Stomach (tissue), 9 donors: ENCODE measurements around the gene ANKS1B. TPM values are rescaled to one million over a fixed set of nuclear protein-coding genes. Genes with fewer than 3 reads are reported as not detected.
A peak's percentile ranks its signal among the peaks of the same experiment; 100 is the strongest.

Source experiments
- DNase-seq, 2 donors: peaks; one replicate each; pipeline versions ENCODE4 v3.0.0 to v3.0.0-alpha.2; 2013 to 2019
- H3K27ac ChIP-seq, 5 donors: fragments of 200-600 bp in 4 of 5; sonication (generic) in 4 of 5; one replicate each; pipeline ENCODE4 v1.5.1; 2013 to 2019; ENCODE audit warnings: mild to moderate bottlenecking in 1 of 5, moderate library complexity in 1 of 5
- H3K27me3 ChIP-seq, 3 donors: fragments of 200-600 bp; sonication (generic); one replicate each; pipeline ENCODE4 v1.5.1; 2017 to 2019; ENCODE audit warnings: mixed run types in 1 of 3
- H3K36me3 ChIP-seq, 4 donors: fragments of 200-600 bp; sonication (generic); 1 replicate in 3 of 4; 2 replicates in 1 of 4; pipeline ENCODE4 v1.5.1; 2016 to 2019
- H3K4me1 ChIP-seq, 4 donors: fragments of 200-600 bp; sonication (generic); one replicate each; pipeline ENCODE4 v1.5.1; 2016 to 2019
- H3K4me3 ChIP-seq, 4 donors: fragments of 200-600 bp; sonication (generic) in 3 of 4; one replicate each; pipeline ENCODE4 v1.5.1; 2016 to 2019; ENCODE audit warnings: mild to moderate bottlenecking in 1 of 4
- H3K9me3 ChIP-seq, 4 donors: fragments of 200-600 bp; sonication (generic); one replicate each; pipeline ENCODE4 v1.5.1; 2016 to 2019
- CTCF ChIP-seq, 7 experiments: fragments of 450-650 bp in 4 of 7; fragments of 200-600 bp in 3 of 7; sonication (generic) in 3 of 7; IDR thresholded peaks; one replicate each; pipeline ENCODE4 v1.5.1; 2016 to 2019; ENCODE audit warnings: antibody characterized with exemption in 7 of 7, control low read depth in 2 of 7, mild to moderate bottlenecking in 1 of 7
- EP300 ChIP-seq: sonication (generic); formaldehyde crosslinking; IDR thresholded peaks from one replicate; pipeline ENCODE4 v1.6.1; 2017; ENCODE audit warnings: antibody characterized with exemption
- POLR2A ChIP-seq, 4 donors: fragments of 450-650 bp; IDR thresholded peaks; one replicate each; pipeline ENCODE4 v1.6.1; 2016; ENCODE audit warnings: antibody characterized with exemption in 4 of 4, control low read depth in 2 of 4, mild to moderate bottlenecking in 1 of 4, moderate library complexity in 1 of 4
- POLR2AphosphoS5 ChIP-seq, 3 donors: sonication (generic); formaldehyde crosslinking; IDR thresholded peaks; one replicate each; pipeline ENCODE4 v1.6.1; 2016; ENCODE audit warnings: antibody characterized with exemption in 3 of 3
- WGBS, 5 donors: extraction: QIAGEN DNeasy Blood & Tissue Kit in 3 of 5; methylation state at CpG; one replicate each; pipeline versions ENCODE4 v1.1.5 to v1.1.7; 2013 to 2018; 5-methylcytosine and 5-hydroxymethylcytosine counted together
- intact Hi-C: fragments of 100-400 bp; cut with DNase I; formaldehyde crosslinking; loops from one replicate; pipeline ENCODE4 v1.15.1; 2023; ENCODE audit warnings: low total_unique reads
- polyA plus RNA-seq, 3 donors: library from polyadenylated mRNA; stranded (reverse); fragments of 200-250 nt; gene quantifications; one replicate each; pipeline ENCODE4 v1.2.3, GENCODE V29; 2013
- total RNA-seq, 5 donors: library from RNA; depleted of rRNA; stranded (reverse); fragments of >200 nt; gene quantifications; one replicate each; pipeline versions ENCODE4 v1.1.0 to v1.2.3, GENCODE V29; 2014 to 2016
- donor health status: healthy with polysubstance abuse.
- donor health status: Bipolar disorder and iron deficiency.
- donor health status: healthy.

Gene ANKS1B
- total and polyA plus RNA-seq, 8 donors: 0.73 to 26.8 (median 2.2) TPM; not detected in 2

GRCh38 chr12:99824900-99825542 lies 159.7 kb downstream of the ANKS1B start:
- no peaks in the 10 kb centered on the region for H3K9me3 ChIP-seq
- peak in 1 of 2 donors; percentile 41 for DNase-seq
- no peaks in the 10 kb centered on the region for H3K27me3 ChIP-seq
- H3K27ac ChIP-seq: no peak overlapping the region
- 39 to 61% (median 56%) methylated on average over 8 of the region's 8 CpGs for WGBS, 5 donors
- TF ChIP-seq POLR2A (IDR thresholded peaks at IDR 0.05) (no peak), CTCF (IDR thresholded peaks at IDR 0.05) (no peak), EP300 (no peak), POLR2AphosphoS5 (IDR thresholded peaks at IDR 0.05) (no peak)
- H3K4me1 ChIP-seq: no peaks in the 10 kb centered on the region
- H3K36me3 ChIP-seq: no peaks in the 10 kb centered on the region
- peak overlapping the region in 1 of 4 donors; percentile 1 for H3K4me3 ChIP-seq
- intact Hi-C loops: no loop called here

- DNase-seq: no peak
- H3K9me3 ChIP-seq: no peaks in the 10 kb centered on the region
- TF ChIP-seq EP300 (no peak), CTCF (IDR thresholded peaks at IDR 0.05) (no peak), POLR2AphosphoS5 (IDR thresholded peaks at IDR 0.05) (no peak), POLR2A (IDR thresholded peaks at IDR 0.05) (no peak)
- no peaks in the 10 kb centered on the region for H3K4me1 ChIP-seq
- intact Hi-C loops: no loop called here
- H3K27ac ChIP-seq: no peak overlapping the region
- no peak overlapping the region for H3K4me3 ChIP-seq
- H3K36me3 ChIP-seq: no peaks in the 10 kb centered on the region
- H3K27me3 ChIP-seq: no peaks in the 10 kb centered on the region
Observed at GRCh38 chr12:99822273-99822672, 162.5 kb downstream of the ANKS1B start.

- TF ChIP-seq EP300 (no peak), CTCF (IDR thresholded peaks at IDR 0.05) (peak in 2 of 7 experiments; percentile 5 to 15)
- Histone ChIP-seq H3K4me3 (no peak overlapping the region), H3K36me3 (no peaks in the 10 kb centered on the region), H3K9me3 (no peaks in the 10 kb centered on the region), H3K27me3 (no peaks in the 10 kb centered on the region), H3K27ac (no peak overlapping the region), H3K4me1 (peaks cover 0 to 8% (median 4%) of the 10 kb centered on the region in 4 donors)
- intact Hi-C loops: no loop called here
- 14 to 26% (median 16%) methylated on average over 2 of the region's 2 CpGs for WGBS, 5 donors
- DNase-seq: peak in 1 of 2 donors; percentile 82
Observed at GRCh38 chr12:99810718-99811593, 173.8 kb downstream of the ANKS1B start.

GRCh38 chr12:99809909-99810308 lies 174.8 kb downstream of the ANKS1B start:
- 57 to 76% (median 64%) methylated on average over 8 of the region's 8 CpGs for WGBS, 5 donors
- Histone ChIP-seq H3K27me3 (no peaks in the 10 kb centered on the region), H3K9me3 (no peaks in the 10 kb centered on the region), H3K4me1 (peaks cover 0 to 8% (median 4%) of the 10 kb centered on the region in 4 donors), H3K27ac (no peak overlapping the region), H3K4me3 (no peak overlapping the region), H3K36me3 (no peaks in the 10 kb centered on the region)
- no peak for DNase-seq
- intact Hi-C loops: no loop called here
- TF ChIP-seq CTCF (IDR thresholded peaks at IDR 0.05) (no peak), POLR2AphosphoS5 (IDR thresholded peaks at IDR 0.05) (no peak), EP300 (no peak), POLR2A (IDR thresholded peaks at IDR 0.05) (no peak)
